Measurements from ENCODE around the gene FMNL2.

The FMNL2 gene

GRCh38 chr2:152336854-152337510 lies 2.0 kb downstream of the FMNL2 start:
- H3K27ac ChIP-seq = peak overlapping the region in 19 of 21 experiments; percentile 63 to 90 (median 81)
- peak overlapping the region; percentile 59 to 98 (median 87) for H3K4me3 ChIP-seq

- peak overlapping the region in 1 of 21 experiments; percentile 89 for H3K27ac ChIP-seq
- H3K4me3 ChIP-seq = peak overlapping the region in 1 of 7 experiments; percentile 84
These were observed 2.5 kb downstream of the FMNL2 start for GRCh38 chr2:152337511-152337903.

- no peak overlapping the region for H3K27ac ChIP-seq
- H3K4me3 ChIP-seq = no peak overlapping the region
These were observed 4.7 kb downstream of the FMNL2 start for GRCh38 chr2:152339556-152340286.

GRCh38 chr2:152342259-152343046 lies 7.5 kb downstream of the FMNL2 start:
- H3K27ac ChIP-seq = no peak overlapping the region
- H3K4me3 ChIP-seq = no peak overlapping the region

- no peak overlapping the region for H3K4me3 ChIP-seq
- H3K27ac ChIP-seq = no peak overlapping the region
These were observed 8.5 kb downstream of the FMNL2 start for GRCh38 chr2:152343426-152343825.

- Histone ChIP-seq H3K4me3 (no peak overlapping the region), H3K27ac (no peak overlapping the region)
These were observed 9.7 kb downstream of the FMNL2 start for GRCh38 chr2:152344579-152345195.

GRCh38 chr2:152347076-152347475 lies 12.1 kb downstream of the FMNL2 start:
- Histone ChIP-seq H3K27ac (no peak overlapping the region), H3K4me3 (no peak overlapping the region)

GRCh38 chr2:152348388-152348787 lies 13.4 kb downstream of the FMNL2 start:
- no peak overlapping the region for H3K4me3 ChIP-seq
- H3K27ac ChIP-seq = no peak overlapping the region

GRCh38 chr2:152349416-152349815 lies 14.4 kb downstream of the FMNL2 start:
- no peak overlapping the region for H3K27ac ChIP-seq
- no peak overlapping the region for H3K4me3 ChIP-seq

GRCh38 chr2:152350155-152350679 lies 15.2 kb downstream of the FMNL2 start:
- Histone ChIP-seq H3K27ac (no peak overlapping the region), H3K4me3 (no peak overlapping the region)

- H3K4me3 ChIP-seq = no peak overlapping the region
- H3K27ac ChIP-seq = no peak overlapping the region
These were observed 17.6 kb downstream of the FMNL2 start for GRCh38 chr2:152352616-152353015.

- Histone ChIP-seq H3K27ac (no peak overlapping the region), H3K4me3 (no peak overlapping the region)
These were observed 18.4 kb downstream of the FMNL2 start for GRCh38 chr2:152353364-152353763.

- Histone ChIP-seq H3K27ac (peak overlapping the region in 4 of 21 experiments; percentile 10 to 46 (median 26)), H3K4me3 (no peak overlapping the region)
These were observed 19.2 kb downstream of the FMNL2 start for GRCh38 chr2:152354069-152354755.

GRCh38 chr2:152354909-152355308 lies 19.9 kb downstream of the FMNL2 start:
- Histone ChIP-seq H3K27ac (peak overlapping the region in 3 of 21 experiments; percentile 21 to 46 (median 40)), H3K4me3 (no peak overlapping the region)

- peak overlapping the region in 3 of 21 experiments; percentile 4 to 46 (median 21) for H3K27ac ChIP-seq
These were observed 20.4 kb downstream of the FMNL2 start for GRCh38 chr2:152355409-152355831.

GRCh38 chr2:152359573-152360363 lies 24.8 kb downstream of the FMNL2 start:
- Histone ChIP-seq H3K4me3 (no peak overlapping the region), H3K27ac (no peak overlapping the region)

More at GRCh38 chr2:152355409-152355831, 20.4 kb downstream of the FMNL2 start:
- H3K4me3 ChIP-seq = no peak overlapping the region

GRCh38 chr2:152363936-152364335 lies 29.0 kb downstream of the FMNL2 start:
- H3K27ac ChIP-seq = no peak overlapping the region
- H3K4me3 ChIP-seq = no peak overlapping the region
